ENCODE data around the gene CDKL2. TPM values are rescaled to one million over a fixed set of nuclear protein-coding genes. Genes with fewer than 3 reads are reported as not detected.

CDKL2 gene
- total RNA-seq, 1 experiment from 2014 or later, result 1.5 TPM

DNA sequence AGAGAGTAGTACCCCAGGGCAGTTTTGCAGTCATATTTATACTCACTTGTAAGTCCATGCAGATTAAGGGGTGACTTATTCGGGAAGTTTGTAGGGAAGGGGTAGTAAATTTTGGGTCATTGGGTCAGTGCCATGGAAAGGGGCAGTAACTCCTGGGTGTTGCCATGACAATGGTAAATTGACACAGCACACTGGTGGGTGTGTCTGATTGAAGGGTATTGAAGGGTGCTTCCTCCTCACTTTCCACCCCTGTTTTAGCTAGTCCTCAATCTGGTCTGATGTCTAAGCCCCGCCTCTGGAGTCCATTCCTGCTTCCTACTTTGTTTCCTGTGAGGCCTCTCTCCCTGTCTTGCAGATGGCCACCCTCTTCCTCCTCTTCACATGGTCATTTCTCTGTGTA lies 62.6 kb downstream of the CDKL2 start:
- Histone ChIP-seq H3K4me1 (ENCODE audit: insufficient read depth, low read length, poor library complexity, severe bottlenecking) (no peaks in the 10 kb centered on the region), H3K27me3 (replicated peaks; ENCODE audit: insufficient read depth, low read depth, low read length, poor library complexity) (no peaks in the 10 kb centered on the region), H3K4me3 (ENCODE audit: low read depth, low read length, poor library complexity, severe bottlenecking) (no peak overlapping the region), H3K27ac (ENCODE audit: low read depth, low read length, poor library complexity, severe bottlenecking) (no peak overlapping the region), H3K36me3 (ENCODE audit: insufficient read depth, low read length, poor library complexity, severe bottlenecking) (no peaks in the 10 kb centered on the region), H3K9me3 (ENCODE audit: low read depth, low read length, poor library complexity, severe bottlenecking) (no peaks in the 10 kb centered on the region)
- ChIA-PET POLR2A (ENCODE audit: low non-redundant PET) (no interaction called here), CTCF (no interaction called here)
- no peak for TF ChIP-seq CTCF (conservative IDR thresholded peaks at IDR 0.05; ENCODE audit: low read depth, low read length)
- no peak for TF ChIP-seq EZH2 (IDR thresholded peaks at IDR 0.05; ENCODE audit: borderline replicate concordance, low read depth, low read length, poor library complexity, severe bottlenecking)
- no peak for DNase-seq (ENCODE audit: low spot score)
- intact Hi-C loops (cut with micrococcal nuclease; ENCODE audit: unreplicated experiment), result no loop called here
- BruUV-seq (replicated peaks), result no TSS peak

DNA sequence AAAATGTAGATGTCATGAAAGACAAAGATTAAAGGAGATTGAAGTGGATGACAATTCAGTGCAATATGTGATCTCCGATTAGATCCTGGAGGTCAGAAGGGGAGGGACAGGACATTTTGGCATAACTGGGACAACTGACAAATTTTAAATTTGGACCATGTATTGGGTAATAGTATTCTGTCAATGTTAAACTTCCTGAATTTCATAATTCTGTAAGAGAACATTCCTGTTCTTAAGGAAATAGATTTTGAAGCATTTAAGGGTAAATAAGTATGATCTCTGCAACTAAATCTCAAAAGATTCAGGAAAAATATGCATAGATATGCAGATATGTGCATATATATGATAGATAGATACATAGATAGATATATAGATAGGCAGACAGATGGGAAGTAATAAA lies 63.4 kb downstream of the CDKL2 start:
- DNase-seq (ENCODE audit: low spot score), result no peak
- H3K4me1 ChIP-seq (ENCODE audit: insufficient read depth, low read length, poor library complexity, severe bottlenecking), result no peaks in the 10 kb centered on the region
- POLR2A ChIA-PET (ENCODE audit: low non-redundant PET), result no interaction called here
- H3K27ac ChIP-seq (ENCODE audit: low read depth, low read length, poor library complexity, severe bottlenecking), result no peak overlapping the region
- H3K27me3 ChIP-seq (replicated peaks; ENCODE audit: insufficient read depth, low read depth, low read length, poor library complexity), result no peaks in the 10 kb centered on the region
- H3K36me3 ChIP-seq (ENCODE audit: insufficient read depth, low read length, poor library complexity, severe bottlenecking), result no peaks in the 10 kb centered on the region
- H3K9me3 ChIP-seq (ENCODE audit: low read depth, low read length, poor library complexity, severe bottlenecking), result no peaks in the 10 kb centered on the region
- no TSS peak for BruUV-seq (replicated peaks)
- CTCF ChIA-PET, result no interaction called here
- no peak overlapping the region for H3K4me3 ChIP-seq (ENCODE audit: low read depth, low read length, poor library complexity, severe bottlenecking)
- no peak for TF ChIP-seq EZH2 (IDR thresholded peaks at IDR 0.05; ENCODE audit: borderline replicate concordance, low read depth, low read length, poor library complexity, severe bottlenecking)
- TF ChIP-seq CTCF (conservative IDR thresholded peaks at IDR 0.05; ENCODE audit: low read depth, low read length), result no peak
- intact Hi-C loops (cut with micrococcal nuclease; ENCODE audit: unreplicated experiment), result no loop called here

GRCh38 chr4:75565481-75565880 lies 64.8 kb downstream of the CDKL2 start:
- BruUV-seq (replicated peaks), result no TSS peak
- DNase-seq (ENCODE audit: low spot score), result no peak
- ChIA-PET POLR2A (ENCODE audit: low non-redundant PET) (no interaction called here), CTCF (no interaction called here)
- Histone ChIP-seq H3K4me1 (ENCODE audit: insufficient read depth, low read length, poor library complexity, severe bottlenecking) (no peaks in the 10 kb centered on the region), H3K4me3 (ENCODE audit: low read depth, low read length, poor library complexity, severe bottlenecking) (no peak overlapping the region), H3K27ac (ENCODE audit: low read depth, low read length, poor library complexity, severe bottlenecking) (no peak overlapping the region), H3K36me3 (ENCODE audit: insufficient read depth, low read length, poor library complexity, severe bottlenecking) (no peaks in the 10 kb centered on the region), H3K27me3 (replicated peaks; ENCODE audit: insufficient read depth, low read depth, low read length, poor library complexity) (no peaks in the 10 kb centered on the region), H3K9me3 (ENCODE audit: low read depth, low read length, poor library complexity, severe bottlenecking) (no peaks in the 10 kb centered on the region)
- intact Hi-C loops (cut with micrococcal nuclease; ENCODE audit: unreplicated experiment), result no loop called here
- no peak for TF ChIP-seq CTCF (conservative IDR thresholded peaks at IDR 0.05; ENCODE audit: low read depth, low read length)
- no peak for TF ChIP-seq EZH2 (IDR thresholded peaks at IDR 0.05; ENCODE audit: borderline replicate concordance, low read depth, low read length, poor library complexity, severe bottlenecking)

Measured in A673 (cell line).